HepG2 (cell line): ENCODE measurements around the gene KCNK18. TPM values are rescaled to one million over a fixed set of nuclear protein-coding genes. Genes with fewer than 3 reads are reported as not detected.

Experiments used
- ATAC-seq: fragments of 200-7000 bp; cut with Tn5 transposase; 3 replicates; pipeline ENCODE4 v1.9.1; 2020; ENCODE audit warnings: mild to moderate bottlenecking, moderate library complexity
- BruUV-seq: library from RNA; stranded (reverse); fragments of 400-500 nt; replicated peaks from 2 replicates; lab custom pipeline; 2021; lab: Mats Ljungman, UMichigan
- CTCF ChIA-PET: fragments of 300-600 bp; formaldehyde crosslinking; extraction: SDS; loops from one replicate; lab custom pipeline; 2021; ENCODE audit warnings: low total read pairs, inconsistent platforms, low intra/inter-chr PET ratio; lab: Yijun Ruan, JAX
- POLR2A ChIA-PET: fragments of 350-600 bp; sonication (Branson Sonifier 250); formaldehyde crosslinking; loops from one replicate; lab custom pipeline; 2020; ENCODE audit warnings: antibody characterized with exemption, inconsistent platforms; lab: Yijun Ruan, JAX
- DNase-seq: peaks from one replicate; pipeline ENCODE4 v3.0.0-alpha.2; 2015; ENCODE audit warnings: low spot score
- FAIRE-seq: peaks from 3 replicates; lab custom pipeline; 2011; peaks lifted over from hg19 to GRCh38; lab: Jason Lieb, UNC
- H2AFZ ChIP-seq: one replicate; pipeline ENCODE4 v1.6.1; 2011; ENCODE audit warnings: low read length, inconsistent platforms
- H3K27ac ChIP-seq: fragments of 300-600 bp; 3 replicates; pipeline ENCODE4 v1.8.0; 2011; ENCODE audit warnings: mixed run types, mild to moderate bottlenecking, mixed read lengths, low read length, inconsistent platforms; ENCODE audit not compliant: insufficient read depth; ENCODE audit errors: extremely low read length
- H3K27me3 ChIP-seq, 2 experiments: fragments of 200-600 bp in 1 of 2; 2 replicates in 1 of 2; 3 replicates in 1 of 2; pipeline versions ENCODE4 v1.6.0 to v1.8.0; 2011; ENCODE audit warnings: low read length in 2 of 2, mild to moderate bottlenecking in 2 of 2, moderate library complexity in 2 of 2, inconsistent platforms in 1 of 2; ENCODE audit not compliant: insufficient read depth in 2 of 2, control insufficient read depth in 1 of 2
- H3K36me3 ChIP-seq, 2 experiments: fragments of 200-600 bp in 1 of 2; replicated peaks in 1 of 2; 2 replicates in 1 of 2; 3 replicates in 1 of 2; pipeline versions ENCODE4 v1.5.1 to v1.8.0; 2011; ENCODE audit warnings: low read length in 2 of 2, inconsistent platforms in 1 of 2; ENCODE audit not compliant: insufficient read depth in 2 of 2, control insufficient read depth in 1 of 2
- H3K4me1 ChIP-seq: 2 replicates; pipeline ENCODE4 v1.5.1; 2012; ENCODE audit warnings: low read length, inconsistent platforms; ENCODE audit not compliant: insufficient read depth
- H3K4me2 ChIP-seq: 2 replicates; pipeline ENCODE4 v1.6.0; 2011; ENCODE audit warnings: low read depth, low read length, inconsistent platforms
- H3K4me3 ChIP-seq, 3 experiments: fragments of 200-600 bp in 1 of 3; sonication (generic), shearing (Covaris generic) in 1 of 3; replicated peaks in 1 of 3; 2 replicates each; pipeline ENCODE4 v1.5.1; 2011 to 2016; ENCODE audit warnings: low read length in 3 of 3, inconsistent platforms in 2 of 3, low read depth in 2 of 3, mild to moderate bottlenecking in 2 of 3, control low read depth in 1 of 3, mixed read lengths in 1 of 3; ENCODE audit not compliant: insufficient read depth in 1 of 3
- H3K79me2 ChIP-seq: one replicate; pipeline ENCODE4 v1.6.1; 2011; ENCODE audit warnings: low read length, inconsistent platforms; ENCODE audit not compliant: insufficient read depth
- H3K9ac ChIP-seq: 2 replicates; pipeline ENCODE4 v1.6.0; 2011; ENCODE audit warnings: mild to moderate bottlenecking, low read depth, low read length, inconsistent platforms; ENCODE audit not compliant: insufficient read depth
- H3K9me3 ChIP-seq: 2 replicates; pipeline ENCODE4 v1.5.1; 2012; ENCODE audit warnings: mild to moderate bottlenecking, low read length
- H4K20me1 ChIP-seq: 2 replicates; pipeline ENCODE4 v1.6.0; 2011; ENCODE audit warnings: inconsistent platforms, mild to moderate bottlenecking, low read length, moderate library complexity; ENCODE audit not compliant: insufficient read depth
- ATF7 ChIP-seq, 2 experiments: fragments of 450-650 bp in 1 of 2; sonication (generic) in 1 of 2; formaldehyde crosslinking in 1 of 2; IDR thresholded peaks; 2 replicates each; pipeline versions ENCODE4 v1.4.0 to v1.6.1; 2016 to 2020; ENCODE audit warnings: antibody characterized with exemption in 1 of 2, mild to moderate bottlenecking in 1 of 2, missing genetic modification reagents in 1 of 2
- CREB1 ChIP-seq, 2 experiments: fragments of 450-650 bp in 1 of 2; IDR thresholded peaks; 2 replicates each; pipeline ENCODE4 v1.6.1; 2016 to 2017; ENCODE audit warnings: control low read depth in 1 of 2, mild to moderate bottlenecking in 1 of 2, missing compliant biosample characterization in 1 of 2, missing genetic modification characterization in 1 of 2
- HCFC1 ChIP-seq: fragments of 150-350 bp; IDR thresholded peaks from 2 replicates; pipeline ENCODE4 v1.6.1; 2014; ENCODE audit warnings: low read depth, low read length
- HDAC2 ChIP-seq: sonication (generic); formaldehyde crosslinking; IDR thresholded peaks from 2 replicates; pipeline ENCODE4 v1.4.0; 2020; ENCODE audit warnings: missing genetic modification reagents
- HNF1A ChIP-seq, 2 experiments: sonication (generic) in 1 of 2; formaldehyde crosslinking in 1 of 2; IDR thresholded peaks; 2 replicates each; pipeline versions ENCODE4 v1.4.0 to v1.6.1; 2016 to 2020; ENCODE audit warnings: borderline replicate concordance in 1 of 2, low read depth in 1 of 2, mild to moderate bottlenecking in 1 of 2, missing genetic modification reagents in 1 of 2
- REPIN1 ChIP-seq: sonication (generic); formaldehyde crosslinking; IDR thresholded peaks from 2 replicates; pipeline ENCODE4 v1.8.0; 2022; ENCODE audit warnings: missing genetic modification reagents, low read depth, mild to moderate bottlenecking, borderline replicate concordance
- USF2 ChIP-seq, 2 experiments: sonication (generic) in 1 of 2; formaldehyde crosslinking in 1 of 2; IDR thresholded peaks; 2 replicates each; pipeline versions ENCODE4 v1.5.1 to v1.6.1; 2011 to 2020; ENCODE audit warnings: borderline replicate concordance in 1 of 2, low read depth in 1 of 2, low read length in 1 of 2, mild to moderate bottlenecking in 1 of 2, missing genetic modification reagents in 1 of 2, moderate library complexity in 1 of 2
- WGBS: methylation state at CpG from one replicate; pipeline ENCODE4 v1.1.6; 2017; ENCODE audit warnings: low lambda C conversion rate; 5-methylcytosine and 5-hydroxymethylcytosine counted together
- in situ Hi-C: cut with HindIII; loops from 2 replicates; pipeline ENCODE4 v1.10.0; 2017; ENCODE audit warnings: low pct_unique_long_range_greater_than_20kb; ENCODE audit not compliant: extremely low pct_ligation_motif_present
- intact Hi-C: fragments of 100-400 bp; cut with micrococcal nuclease; formaldehyde crosslinking; loops from one replicate; pipeline ENCODE4 v1.10.0; 2022; ENCODE audit not compliant: unreplicated experiment
- polyA plus RNA-seq, 8 experiments: library from polyadenylated mRNA; depleted of rRNA in 3 of 8; stranded (reverse) in 7 of 8; unstranded in 1 of 8; fragments of >200 nt; fragmentation: Illumina TruSeq in 4 of 8; extraction: Trizol in 4 of 8; gene quantifications; 2 replicates each; pipeline versions ENCODE4 v1.2.1 to v1.2.3, GENCODE V29; 2011 to 2016; ENCODE audit warnings: low read depth in 4 of 8, missing spikeins in 1 of 8, mixed read lengths in 1 of 8; ENCODE audit not compliant: insufficient read depth in 1 of 8
- total RNA-seq, 5 experiments: library from RNA; depleted of rRNA; stranded (reverse); fragments of >200 nt; fragmentation: Illumina TruSeq; extraction: Trizol; gene quantifications; 2 replicates each; pipeline ENCODE4 v1.2.3, GENCODE V29; 2016; ENCODE audit warnings: low read depth in 1 of 5

KCNK18 gene
- total and polyA plus RNA-seq, 2 of the 13 experiments (the other 11 are each of a cell fraction or from before 2014, with no cell fraction given), result not detected

- TF ChIP-seq HNF1A (IDR thresholded peaks at IDR 0.05; ENCODE audit: low read depth), result no peak
- TF ChIP-seq HNF1A (CRISPR knock-in tag; IDR thresholded peaks at IDR 0.05; ENCODE audit: borderline replicate concordance), result no peak
- TF ChIP-seq REPIN1 (CRISPR knock-in tag), result no peak
Measured at GRCh38 chr10:117169480-117169879, 27.8 kb upstream of the KCNK18 start (continued).

GRCh38 chr10:117170244-117170643 is 27.0 kb upstream of the KCNK18 start:
- Histone ChIP-seq H4K20me1 (no peaks in the 10 kb centered on the region), H3K4me1 (peaks cover 21% of the 10 kb centered on the region), H3K27me3 (peaks cover 0 to 68% of the 10 kb centered on the region in 2 experiments), H2AFZ (no peak overlapping the region), H3K27ac (no peak overlapping the region), H3K4me3 (no peak overlapping the region), H3K9ac (no peak overlapping the region), H3K79me2 (no peaks in the 10 kb centered on the region), H3K4me2 (no peak overlapping the region), H3K9me3 (no peaks in the 10 kb centered on the region), H3K36me3 (no peaks in the 10 kb centered on the region)
- ATAC-seq (no peak), DNase-seq (no peak), FAIRE-seq (no peak)
- in situ Hi-C loops, result loop anchor here (10.0 kb wide), 1 partner anchor 495 kb away; no protein-coding TSS in a partner anchor
- BruUV-seq, result no TSS peak
- ChIA-PET CTCF (no interaction called here), POLR2A (no interaction called here)
- 0% methylated on average over 3 of the region's 6 CpGs for WGBS
- TF ChIP-seq CREB1 (IDR thresholded peaks at IDR 0.05), result peak; percentile 57
- TF ChIP-seq CREB1 (CRISPR knock-in tag; IDR thresholded peaks at IDR 0.05), result no peak
- TF ChIP-seq HCFC1, result no peak
- peak; percentile 44 for TF ChIP-seq USF2 (IDR thresholded peaks at IDR 0.05; ENCODE audit: low read depth, low read length)
- TF ChIP-seq USF2 (CRISPR knock-in tag; IDR thresholded peaks at IDR 0.05; ENCODE audit: borderline replicate concordance), result peak; percentile 33; the same call in 1 of the 2 replicates
- no peak for TF ChIP-seq HDAC2 (CRISPR knock-in tag)
- TF ChIP-seq ATF7 (IDR thresholded peaks at IDR 0.05), result peak; percentile 91
- TF ChIP-seq ATF7 (CRISPR knock-in tag; IDR thresholded peaks at IDR 0.05), result no peak
- TF ChIP-seq, all 625 proteins: peak for 3
- intact Hi-C loops, result no loop called here
